Endodermal cell (in vitro differentiated cells): ENCODE data around the gene ALAS1. TPM values are rescaled to one million over a fixed set of nuclear protein-coding genes. Genes with fewer than 3 reads are reported as not detected.

Source experiments
- DNase-seq: peaks from one replicate; pipeline ENCODE4 v3.0.0-alpha.2; 2017
- H3K27ac ChIP-seq: 2 replicates; pipeline ENCODE4 v1.5.1; 2013; ENCODE audit warnings: mild to moderate bottlenecking, low read depth, low read length, moderate library complexity
- H3K27me3 ChIP-seq: 2 replicates; pipeline ENCODE4 v1.6.1; 2013; ENCODE audit warnings: mild to moderate bottlenecking, low read length, moderate library complexity; ENCODE audit not compliant: insufficient read depth, control insufficient read depth, poor library complexity, severe bottlenecking
- H3K36me3 ChIP-seq: 2 replicates; pipeline ENCODE4 v1.7.0; 2013; ENCODE audit warnings: mild to moderate bottlenecking, low read length, moderate library complexity; ENCODE audit not compliant: control insufficient read depth, insufficient read depth
- H3K4me1 ChIP-seq: one replicate; pipeline ENCODE4 v1.7.0; 2013; ENCODE audit warnings: low read length; ENCODE audit not compliant: control insufficient read depth, insufficient read depth
- H3K4me3 ChIP-seq: 2 replicates; pipeline ENCODE4 v1.5.1; 2013; ENCODE audit warnings: mild to moderate bottlenecking, low read length, moderate library complexity
- H3K9ac ChIP-seq: 2 replicates; pipeline ENCODE4 v1.6.1; 2013; ENCODE audit warnings: mild to moderate bottlenecking, low read length, moderate library complexity; ENCODE audit not compliant: poor library complexity, severe bottlenecking; ENCODE audit errors: extremely low read depth
- H3K9me3 ChIP-seq: 2 replicates; pipeline ENCODE4 v1.6.1; 2013; ENCODE audit warnings: mild to moderate bottlenecking, low read length, moderate library complexity; ENCODE audit not compliant: control insufficient read depth
- H3K27ac Mint-ChIP-seq: 2 replicates; pipeline ENCODE4 v1.8.0; 2020; ENCODE audit warnings: mixed read lengths
- H3K27me3 Mint-ChIP-seq: 2 replicates; pipeline ENCODE4 v1.8.0; 2021; ENCODE audit warnings: mild to moderate bottlenecking, mixed read lengths; ENCODE audit not compliant: insufficient read depth
- H3K36me3 Mint-ChIP-seq: 2 replicates; pipeline ENCODE4 v1.8.0; 2020; ENCODE audit warnings: low read depth, mixed read lengths
- H3K4me1 Mint-ChIP-seq: 2 replicates; pipeline ENCODE4 v1.8.0; 2020; ENCODE audit warnings: mixed read lengths
- H3K4me3 Mint-ChIP-seq: 2 replicates; pipeline ENCODE4 v1.8.0; 2020; ENCODE audit warnings: mild to moderate bottlenecking, moderate library complexity, mixed read lengths
- H3K9me3 Mint-ChIP-seq: 2 replicates; pipeline ENCODE4 v1.8.0; 2020; ENCODE audit warnings: mild to moderate bottlenecking, mixed read lengths
- CTCF ChIP-seq: fragments of 200-600 bp; sonication (generic); conservative IDR thresholded peaks from 2 replicates; pipeline ENCODE4 v1.5.0; 2021; ENCODE audit warnings: antibody characterized with exemption, mild to moderate bottlenecking
- WGBS, 2 experiments: methylation state at CpG; one replicate each; pipeline versions ENCODE4 v1.1.5 to v1.1.7; 2013; ENCODE audit warnings: missing lambda C conversion rate in 2 of 2, mixed read lengths in 1 of 2; ENCODE audit not compliant: insufficient coverage in 1 of 2, insufficient read length in 1 of 2; 5-methylcytosine and 5-hydroxymethylcytosine counted together
- total RNA-seq, 2 donors: library from RNA; stranded (reverse); fragmentation: NEBNext Ultra II Directional in 1 of 2; extraction: Animal tissue kit (Norgen Biotek cat#: 25700) in 1 of 2; gene quantifications; 2 replicates in 1 of 2; 3 replicates in 1 of 2; pipeline ENCODE4 v1.2.1, GENCODE V29; 2021

Gene ALAS1
- total RNA-seq, 2 donors from 2014 or later: 33.6 to 50.1 TPM

GRCh38 chr3:52246728-52247408 lies 48.9 kb downstream of the ALAS1 start:
- Mint-ChIP-seq H3K4me1 (no peaks in the 10 kb centered on the region), H3K36me3 (peaks cover 8% of the 10 kb centered on the region), H3K27ac (no peak overlapping the region), H3K4me3 (peak overlapping the region; percentile 56), H3K9me3 (peaks cover 2% of the 10 kb centered on the region), H3K27me3 (peaks cover 41% of the 10 kb centered on the region)
- Histone ChIP-seq H3K27ac (no peak overlapping the region), H3K9me3 (no peaks in the 10 kb centered on the region), H3K4me1 (no peaks in the 10 kb centered on the region), H3K27me3 (peaks cover 19% of the 10 kb centered on the region), H3K4me3 (no peak overlapping the region), H3K9ac (no peak overlapping the region), H3K36me3 (peaks cover 11% of the 10 kb centered on the region)
- no peak for DNase-seq
- 76 to 91% methylated on average over 8 to 14 of the region's 14 CpGs for WGBS, 2 experiments
- TF ChIP-seq CTCF: no peak

- Histone ChIP-seq H3K27me3 (peaks cover 19% of the 10 kb centered on the region), H3K4me3 (no peak overlapping the region)
Observed at GRCh38 chr3:52247409-52248164, 49.6 kb downstream of the ALAS1 start.

GRCh38 chr3:52248165-52248541 lies 50.2 kb downstream of the ALAS1 start:
- Histone ChIP-seq H3K9me3 (no peaks in the 10 kb centered on the region), H3K4me1 (no peaks in the 10 kb centered on the region), H3K27me3 (peaks cover 19% of the 10 kb centered on the region), H3K27ac (no peak overlapping the region), H3K9ac (no peak overlapping the region), H3K4me3 (no peak overlapping the region), H3K36me3 (peaks cover 24% of the 10 kb centered on the region)
- DNase-seq: no peak
- H3K36me3 Mint-ChIP-seq: peaks cover 18% of the 10 kb centered on the region
- H3K9me3 Mint-ChIP-seq: peaks cover 2% of the 10 kb centered on the region
- no peak for TF ChIP-seq CTCF
- no peak overlapping the region for H3K4me3 Mint-ChIP-seq
- WGBS, 2 experiments: 94 to 100% methylated on average over 1 to 10 of the region's 10 CpGs
- H3K27me3 Mint-ChIP-seq: peaks cover 40% of the 10 kb centered on the region
- no peaks in the 10 kb centered on the region for H3K4me1 Mint-ChIP-seq
- H3K27ac Mint-ChIP-seq: no peak overlapping the region

More at GRCh38 chr3:52247409-52248164, 49.6 kb downstream of the ALAS1 start:
- Mint-ChIP-seq H3K27me3 (peaks cover 41% of the 10 kb centered on the region), H3K9me3 (peaks cover 2% of the 10 kb centered on the region), H3K27ac (peak overlapping the region; percentile 46), H3K4me1 (no peaks in the 10 kb centered on the region), H3K4me3 (no peak overlapping the region), H3K36me3 (peaks cover 13% of the 10 kb centered on the region)
- no peak for DNase-seq
- Histone ChIP-seq H3K9ac (no peak overlapping the region), H3K27ac (no peak overlapping the region), H3K9me3 (no peaks in the 10 kb centered on the region), H3K36me3 (peaks cover 18% of the 10 kb centered on the region), H3K4me1 (no peaks in the 10 kb centered on the region)
- 92% methylated on average over 7 of the region's 7 CpGs; no CpG with 5 or more reads in 1 of the 2 experiments for WGBS, 2 experiments
- no peak for TF ChIP-seq CTCF
